Hindlimb muscle (tissue), 1 donor: Measurements from ENCODE around the gene MPHOSPH6. TPM values are rescaled to one million over a fixed set of nuclear protein-coding genes. Genes with fewer than 3 reads are reported as not detected.
"Not testable (repeated sequence)": the region's sequence is repeated elsewhere in the genome, so short reads cannot be mapped to it uniquely, and the experiment has no call there.

Source experiments
- DNase-seq: peaks from one replicate; pipeline ENCODE4 v3.0.0-alpha.2; 2013
- polyA plus RNA-seq: library from polyadenylated mRNA; unstranded; fragments of 120-200 nt; gene quantifications from one replicate; pipeline ENCODE4 v1.2.1, GENCODE V29; 2013; ENCODE audit not compliant: insufficient read length

The MPHOSPH6 gene
- polyA plus RNA-seq, result 14.7 TPM

- peak; percentile 95 for DNase-seq
These were observed at the start of gene MPHOSPH6 for GRCh38 chr16:82169861-82170845. Gene MPHOSPH6, minus strand, starts transcription at chr16:82170224. Its CDS starts 49 bp downstream, at chr16:82170175.

- no peak for DNase-seq
These were observed 49.3 kb upstream of the MPHOSPH6 start for GRCh38 chr16:82219298-82219697.

- DNase-seq, result not testable (repeated sequence)
These were observed 39.3 kb upstream of the MPHOSPH6 start for GRCh38 chr16:82209314-82209713.

- no peak for DNase-seq
These were observed 33.2 kb upstream of the MPHOSPH6 start for GRCh38 chr16:82203198-82203597.

- DNase-seq, result no peak
These were observed 31.9 kb upstream of the MPHOSPH6 start for GRCh38 chr16:82201926-82202325.

GRCh38 chr16:82201351-82201750, 31.3 kb upstream of the MPHOSPH6 start:
- no peak for DNase-seq

- no peak for DNase-seq
These were observed 29.2 kb upstream of the MPHOSPH6 start for GRCh38 chr16:82199209-82199608.

GRCh38 chr16:82197540-82198240, 27.7 kb upstream of the MPHOSPH6 start:
- DNase-seq, result no peak

- DNase-seq, result no peak
These were observed 26.0 kb upstream of the MPHOSPH6 start for GRCh38 chr16:82195917-82196494.

- no peak for DNase-seq
These were observed 24.1 kb upstream of the MPHOSPH6 start for GRCh38 chr16:82194086-82194485.

- DNase-seq, result peak; percentile 16
These were observed 22.6 kb upstream of the MPHOSPH6 start for GRCh38 chr16:82192665-82193064.

- no peak for DNase-seq
These were observed 20.4 kb upstream of the MPHOSPH6 start for GRCh38 chr16:82190386-82190785.

GRCh38 chr16:82187829-82188228, 17.8 kb upstream of the MPHOSPH6 start:
- DNase-seq, result no peak

- no peak for DNase-seq
These were observed 15.0 kb upstream of the MPHOSPH6 start for GRCh38 chr16:82185012-82185411.

- no peak for DNase-seq
These were observed 14.2 kb upstream of the MPHOSPH6 start for GRCh38 chr16:82184213-82184612.

- no peak for DNase-seq
These were observed 13.0 kb upstream of the MPHOSPH6 start for GRCh38 chr16:82183004-82183397.

- DNase-seq, result no peak
These were observed 12.4 kb upstream of the MPHOSPH6 start for GRCh38 chr16:82182266-82183003.

GRCh38 chr16:82181461-82182185, 11.6 kb upstream of the MPHOSPH6 start:
- no peak for DNase-seq

GRCh38 chr16:82178352-82178751, 8.3 kb upstream of the MPHOSPH6 start:
- no peak for DNase-seq

- DNase-seq, result no peak
These were observed 7.5 kb upstream of the MPHOSPH6 start for GRCh38 chr16:82177555-82177954.

GRCh38 chr16:82176204-82176603, 6.2 kb upstream of the MPHOSPH6 start:
- no peak for DNase-seq

GRCh38 chr16:82175627-82176026, 5.6 kb upstream of the MPHOSPH6 start:
- DNase-seq, result no peak
